ENCODE measurements around the gene WDR45.

Gene WDR45

GRCh38 chrX:49120091-49120490 lies 40.4 kb upstream of the WDR45 start:
- Histone ChIP-seq H3K36me3 (ENCODE audit: control insufficient read depth in 2 of 2, insufficient read depth in 1 of 2, low read length in 2 of 2) (peaks cover 28 to 62% of the 10 kb centered on the region in 2 experiments), H3K4me1 (ENCODE audit: control insufficient read depth, insufficient read depth, low read length) (no peaks in the 10 kb centered on the region), H3K27ac (ENCODE audit: extremely low read depth, low read depth, low read length) (no peak overlapping the region), H3K4me3 (ENCODE audit: low read depth, low read length) (no peak overlapping the region), H3K9me3 (ENCODE audit: control insufficient read depth, insufficient read depth, low read depth, low read length) (no peaks in the 10 kb centered on the region)
- POLR2A ChIA-PET, result no interaction called here
- CTCF ChIA-PET, result interaction anchor here (0.7 to 1.6 kb wide), 3 partner anchors 15 to 296 kb away, joined by 3 to 4 read pairs (median 3); no protein-coding TSS in a partner anchor
- peak; percentile 17; the same call in 1 of the 2 replicates for TF ChIP-seq ZNF654 (tag by site-specific recombination; IDR thresholded peaks at IDR 0.05; ENCODE audit: low read depth)
- no peak for TF ChIP-seq OVOL3 (tag by site-specific recombination; IDR thresholded peaks at IDR 0.05)
- peak; percentile 35; the same call in 1 of the 2 replicates for TF ChIP-seq CTCF (tag by site-specific recombination; IDR thresholded peaks at IDR 0.05)
- TF ChIP-seq ZNF248 (tag by site-specific recombination; IDR thresholded peaks at IDR 0.05), result no peak
- no peak for TF ChIP-seq ZNF48 (tag by site-specific recombination; IDR thresholded peaks at IDR 0.05)
- no peak for TF ChIP-seq ZNF221 (tag by site-specific recombination; IDR thresholded peaks at IDR 0.05; ENCODE audit: borderline replicate concordance)
- TF ChIP-seq ZNF274 (IDR thresholded peaks at IDR 0.05; ENCODE audit: low read length), result no peak
- TF ChIP-seq ZNF274 (tag by site-specific recombination; IDR thresholded peaks at IDR 0.05; ENCODE audit: borderline replicate concordance), result no peak
- TF ChIP-seq ZNF132 (tag by site-specific recombination; IDR thresholded peaks at IDR 0.05; ENCODE audit: borderline replicate concordance), result no peak
- TF ChIP-seq ZNF623 (tag by site-specific recombination; IDR thresholded peaks at IDR 0.05), result peak; percentile 71
- TF ChIP-seq ZNF76 (tag by site-specific recombination; IDR thresholded peaks at IDR 0.05; ENCODE audit: borderline replicate concordance, low read depth), result no peak
- no peak for TF ChIP-seq ZNF513 (tag by site-specific recombination; IDR thresholded peaks at IDR 0.05)
- TF ChIP-seq REPIN1 (tag by site-specific recombination; IDR thresholded peaks at IDR 0.05; ENCODE audit: low read depth), result no peak
- no peak for TF ChIP-seq ZFP69B (tag by site-specific recombination; IDR thresholded peaks at IDR 0.05)
- TF ChIP-seq KLF1 (tag by site-specific recombination; IDR thresholded peaks at IDR 0.05), result no peak
- TF ChIP-seq ZNF148 (tag by site-specific recombination; IDR thresholded peaks at IDR 0.05; ENCODE audit: borderline replicate concordance), result no peak

- no peak overlapping the region for H3K4me3 ChIP-seq (ENCODE audit: low read depth, low read length)
- H3K27ac ChIP-seq (ENCODE audit: extremely low read depth, low read depth, low read length), result no peak overlapping the region
- H3K9me3 ChIP-seq (ENCODE audit: control insufficient read depth, insufficient read depth, low read depth, low read length), result no peaks in the 10 kb centered on the region
- ChIA-PET POLR2A (no interaction called here), CTCF (no interaction called here)
- TF ChIP-seq ZNF704 (tag by site-specific recombination; IDR thresholded peaks at IDR 0.05) (no peak), ZBTB7A (tag by site-specific recombination; IDR thresholded peaks at IDR 0.05; ENCODE audit: low read depth) (no peak), ZBTB6 (tag by site-specific recombination; IDR thresholded peaks at IDR 0.05) (no peak), ZNF76 (tag by site-specific recombination; IDR thresholded peaks at IDR 0.05; ENCODE audit: borderline replicate concordance, low read depth) (no peak), PRDM1 (tag by site-specific recombination; IDR thresholded peaks at IDR 0.05) (no peak), ZBTB1 (tag by site-specific recombination; IDR thresholded peaks at IDR 0.05) (no peak), ZNF18 (tag by site-specific recombination; IDR thresholded peaks at IDR 0.05) (no peak)
- peaks cover 30 to 79% of the 10 kb centered on the region in 2 experiments for H3K36me3 ChIP-seq (ENCODE audit: control insufficient read depth in 2 of 2, insufficient read depth in 1 of 2, low read length in 2 of 2)
- H3K4me1 ChIP-seq (ENCODE audit: control insufficient read depth, insufficient read depth, low read length), result no peaks in the 10 kb centered on the region
Observed at GRCh38 chrX:49117581-49117980, 37.9 kb upstream of the WDR45 start.

All from HEK293 (cell line).